HG02852 (cell line): ENCODE results near the gene PCDHA1.
"Not testable (repeated sequence)": the region's sequence is repeated elsewhere in the genome, so short reads cannot be mapped to it uniquely, and the experiment has no call there.

Source experiments
- ATAC-seq: cut with Tn5 transposase; IDR thresholded peaks from one replicate; pipeline ENCODE4 v1.9.1; 2021; ENCODE audit warnings: mild to moderate bottlenecking, moderate library complexity; ENCODE audit not compliant: unreplicated experiment

The PCDHA1 gene

DNA sequence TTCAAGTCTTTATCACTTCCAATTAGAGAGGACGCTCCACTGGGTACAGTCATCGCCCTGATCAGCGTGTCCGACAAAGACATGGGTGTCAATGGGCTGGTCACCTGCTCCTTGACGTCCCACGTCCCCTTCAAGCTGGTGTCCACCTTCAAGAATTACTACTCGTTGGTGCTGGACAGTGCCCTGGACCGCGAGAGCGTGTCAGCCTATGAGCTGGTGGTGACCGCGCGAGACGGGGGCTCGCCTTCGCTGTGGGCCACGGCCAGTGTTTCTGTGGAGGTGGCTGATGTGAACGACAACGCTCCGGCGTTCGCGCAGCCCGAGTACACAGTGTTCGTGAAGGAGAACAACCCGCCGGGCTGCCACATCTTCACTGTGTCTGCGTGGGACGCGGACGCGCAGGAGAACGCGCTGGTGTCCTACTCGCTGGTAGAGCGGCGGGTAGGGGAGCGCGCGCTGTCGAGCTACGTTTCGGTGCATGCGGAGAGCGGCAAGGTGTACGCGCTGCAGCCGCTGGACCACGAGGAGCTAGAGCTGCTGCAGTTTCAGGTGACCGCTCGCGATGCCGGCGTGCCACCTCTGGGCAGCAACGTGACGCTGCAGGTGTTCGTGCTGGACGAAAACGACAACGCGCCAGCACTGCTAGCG is 22.4 kb downstream of the PCDHA1 start:
- not testable (repeated sequence) for ATAC-seq

- no peak for ATAC-seq
Observed at GRCh38 chr5:140808889-140809291, 22.9 kb downstream of the PCDHA1 start.

- ATAC-seq = no peak
Observed at GRCh38 chr5:140821375-140822280, 35.7 kb downstream of the PCDHA1 start, which contains the start of gene PCDHA5. Gene PCDHA5 (plus strand): TSS chr5:140821613.

DNA sequence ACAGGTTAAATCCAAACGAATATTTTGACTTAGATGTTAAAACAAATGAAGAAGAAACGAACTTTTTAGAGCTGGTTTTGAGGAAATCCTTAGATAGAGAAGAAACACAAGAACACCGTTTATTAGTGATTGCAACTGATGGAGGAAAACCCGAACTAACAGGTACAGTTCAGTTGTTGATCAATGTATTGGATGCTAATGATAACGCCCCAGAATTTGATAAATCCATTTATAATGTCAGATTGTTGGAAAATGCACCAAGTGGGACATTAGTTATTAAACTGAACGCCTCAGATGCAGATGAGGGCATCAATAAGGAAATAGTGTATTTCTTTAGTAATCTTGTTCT is 36.3 kb downstream of the PCDHA1 start:
- no peak for ATAC-seq

- ATAC-seq = not testable (repeated sequence)
Observed at GRCh38 chr5:140822969-140823368, 37.0 kb downstream of the PCDHA1 start.

GRCh38 chr5:140823475-140823874 is 37.5 kb downstream of the PCDHA1 start:
- no peak for ATAC-seq

DNA sequence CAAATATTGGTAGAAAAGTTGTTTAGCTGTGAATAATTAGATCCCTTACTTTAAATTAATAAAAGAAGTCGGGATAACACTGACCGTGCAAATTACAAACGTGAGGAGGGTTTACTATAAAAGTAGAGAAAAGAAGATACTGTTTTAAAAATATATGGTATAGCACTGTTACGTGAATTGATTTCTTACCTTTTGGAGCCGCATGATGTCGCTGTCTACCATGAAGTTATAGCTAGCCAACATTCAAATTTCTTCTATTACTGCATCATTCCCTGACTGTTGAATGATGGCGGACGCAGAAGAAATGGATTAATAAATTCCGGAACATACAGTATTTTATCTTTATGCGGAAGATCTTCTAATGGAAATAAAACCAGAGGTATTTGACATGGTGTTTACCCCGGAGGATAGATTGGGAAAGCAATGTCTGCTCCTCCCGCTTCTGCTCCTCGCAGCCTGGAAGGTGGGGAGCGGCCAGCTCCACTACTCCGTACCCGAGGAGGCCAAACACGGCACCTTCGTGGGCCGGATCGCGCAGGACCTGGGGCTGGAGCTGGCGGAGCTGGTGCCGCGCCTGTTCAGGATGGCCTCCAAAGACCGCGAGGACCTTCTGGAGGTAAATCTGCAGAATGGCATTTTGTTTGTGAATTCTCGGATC is 41.9 kb downstream of the PCDHA1 start, which contains the start of gene PCDHA6:
TSS of gene PCDHA6 (plus strand) at position 257 of the 658 bp plus-strand sequence. CDS start at position 389, 132 bp downstream.
- no peak for ATAC-seq

GRCh38 chr5:140828362-140828737 is 42.4 kb downstream of the PCDHA1 start:
- ATAC-seq = no peak

DNA sequence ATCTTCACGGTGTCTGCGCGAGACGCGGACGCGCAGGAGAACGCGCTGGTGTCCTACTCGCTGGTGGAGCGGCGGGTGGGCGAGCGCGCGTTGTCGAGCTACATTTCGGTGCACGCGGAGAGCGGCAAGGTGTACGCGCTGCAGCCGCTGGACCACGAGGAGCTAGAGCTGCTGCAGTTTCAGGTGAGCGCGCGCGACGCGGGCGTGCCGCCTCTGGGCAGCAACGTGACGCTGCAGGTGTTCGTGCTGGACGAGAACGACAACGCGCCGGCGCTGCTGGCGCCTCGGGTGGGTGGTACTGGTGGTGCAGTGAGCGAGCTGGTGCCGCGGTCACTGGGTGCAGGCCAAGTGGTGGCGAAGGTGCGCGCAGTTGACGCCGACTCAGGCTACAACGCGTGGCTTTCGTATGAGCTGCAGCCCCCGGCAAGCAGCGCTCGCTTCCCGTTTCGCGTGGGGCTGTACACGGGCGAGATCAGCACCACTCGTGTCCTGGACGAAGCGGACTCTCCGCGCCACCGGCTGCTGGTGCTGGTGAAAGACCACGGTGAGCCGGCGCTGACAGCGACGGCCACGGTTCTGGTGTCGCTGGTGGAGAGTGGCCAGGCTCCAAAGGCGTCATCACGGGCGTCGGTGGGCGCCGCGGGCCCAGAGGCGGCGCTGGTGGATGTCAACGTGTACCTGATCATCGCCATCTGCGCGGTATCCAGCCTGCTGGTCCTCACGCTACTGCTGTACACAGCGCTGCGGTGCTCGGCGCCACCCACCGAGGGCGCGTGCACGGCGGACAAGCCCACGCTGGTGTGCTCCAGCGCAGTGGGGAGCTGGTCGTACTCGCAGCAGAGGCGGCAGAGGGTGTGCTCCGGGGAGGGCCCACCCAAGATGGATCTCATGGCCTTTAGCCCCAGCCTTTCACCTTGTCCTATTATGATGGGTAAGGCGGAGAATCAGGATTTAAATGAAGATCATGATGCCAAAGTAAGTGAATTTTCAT is 43.9 kb downstream of the PCDHA1 start:
- not testable (repeated sequence) for ATAC-seq

- ATAC-seq = no peak
Observed at GRCh38 chr5:140833993-140834392, 48.1 kb downstream of the PCDHA1 start, which contains the start of gene PCDHA7. Gene PCDHA7 (plus strand): TSS chr5:140834269. CDS start chr5:140834384, 115 bp downstream.

- not testable (repeated sequence) for ATAC-seq
Observed at GRCh38 chr5:140834439-140835008, 48.6 kb downstream of the PCDHA1 start.

- no peak for ATAC-seq
Observed at GRCh38 chr5:140835622-140836510, 49.9 kb downstream of the PCDHA1 start.

GRCh38 chr5:140840978-140841962 is 55.3 kb downstream of the PCDHA1 start, which contains the start of gene PCDHA8:
Gene PCDHA8 (plus strand): TSS chr5:140841187. CDS start chr5:140841322, 135 bp downstream.
- ATAC-seq = no peak

GRCh38 chr5:140842798-140843733 is 57.1 kb downstream of the PCDHA1 start:
- no peak for ATAC-seq

GRCh38 chr5:140848139-140849102 is 62.5 kb downstream of the PCDHA1 start, which contains the start of gene PCDHA9:
Gene PCDHA9 (plus strand): TSS chr5:140848382. CDS start chr5:140848496, 114 bp downstream.
- not testable (repeated sequence) for ATAC-seq
